GM18951 (cell line): ENCODE data around the gene BAHCC1.

Experiments used
- POLR2A ChIP-seq: IDR thresholded peaks from 4 replicates; pipeline ENCODE4 v1.6.1; 2011; ENCODE audit warnings: mild to moderate bottlenecking; ENCODE audit not compliant: insufficient read length, insufficient read depth; ENCODE audit errors: extremely low read depth
- in situ Hi-C: fragments of 300-500 bp; cut with MboI; formaldehyde crosslinking; loops from one replicate; pipeline ENCODE4 v1.12.0; 2022; ENCODE audit warnings: low sequenced_read_pairs, mixed read lengths, inconsistent platforms; ENCODE audit not compliant: unreplicated experiment

Gene BAHCC1

DNA sequence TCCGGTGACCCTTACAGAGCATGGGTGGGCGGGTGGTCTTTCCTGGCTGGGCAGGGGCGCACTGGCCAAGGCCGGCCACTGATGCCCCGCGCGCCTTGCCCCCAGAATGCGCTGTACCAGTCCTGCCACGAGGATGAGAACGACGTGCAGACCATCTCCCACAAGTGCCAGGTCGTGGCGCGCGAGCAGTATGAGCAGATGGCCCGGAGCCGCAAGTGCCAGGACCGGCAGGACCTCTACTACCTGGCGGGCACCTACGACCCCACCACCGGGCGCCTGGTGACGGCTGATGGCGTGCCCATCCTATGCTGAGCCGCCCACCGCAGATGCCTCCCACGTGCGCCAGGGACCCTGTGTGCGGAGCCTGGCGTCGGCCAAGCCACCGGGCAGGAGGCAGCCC is 68.2 kb downstream of the BAHCC1 start:
- no peak for TF ChIP-seq POLR2A
- in situ Hi-C loops = no loop called here

DNA sequence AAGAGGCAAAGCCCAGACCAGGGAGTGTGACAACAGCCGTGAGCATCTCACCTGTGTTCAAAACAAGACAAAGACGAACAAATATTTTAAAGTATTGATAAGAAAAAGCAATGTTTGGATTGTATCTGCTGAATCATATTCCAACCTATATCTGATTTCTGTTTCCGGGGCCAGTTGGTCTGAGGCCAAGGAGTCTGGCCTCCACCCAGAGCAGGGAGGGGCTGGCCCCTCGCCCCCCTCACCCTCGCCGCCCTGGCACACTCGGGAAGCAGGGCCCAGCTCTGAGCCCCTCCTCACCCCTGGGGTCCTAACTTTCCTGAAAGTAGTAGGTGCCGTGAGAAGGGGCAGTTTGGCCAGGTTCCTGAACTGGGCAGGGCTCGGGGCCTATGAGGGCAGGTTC is 69.3 kb downstream of the BAHCC1 start:
- TF ChIP-seq POLR2A = no peak
- in situ Hi-C loops = no loop called here

- in situ Hi-C loops = no loop called here
- TF ChIP-seq POLR2A = no peak
These were observed 70.7 kb downstream of the BAHCC1 start for GRCh38 chr17:81465910-81466309.

DNA sequence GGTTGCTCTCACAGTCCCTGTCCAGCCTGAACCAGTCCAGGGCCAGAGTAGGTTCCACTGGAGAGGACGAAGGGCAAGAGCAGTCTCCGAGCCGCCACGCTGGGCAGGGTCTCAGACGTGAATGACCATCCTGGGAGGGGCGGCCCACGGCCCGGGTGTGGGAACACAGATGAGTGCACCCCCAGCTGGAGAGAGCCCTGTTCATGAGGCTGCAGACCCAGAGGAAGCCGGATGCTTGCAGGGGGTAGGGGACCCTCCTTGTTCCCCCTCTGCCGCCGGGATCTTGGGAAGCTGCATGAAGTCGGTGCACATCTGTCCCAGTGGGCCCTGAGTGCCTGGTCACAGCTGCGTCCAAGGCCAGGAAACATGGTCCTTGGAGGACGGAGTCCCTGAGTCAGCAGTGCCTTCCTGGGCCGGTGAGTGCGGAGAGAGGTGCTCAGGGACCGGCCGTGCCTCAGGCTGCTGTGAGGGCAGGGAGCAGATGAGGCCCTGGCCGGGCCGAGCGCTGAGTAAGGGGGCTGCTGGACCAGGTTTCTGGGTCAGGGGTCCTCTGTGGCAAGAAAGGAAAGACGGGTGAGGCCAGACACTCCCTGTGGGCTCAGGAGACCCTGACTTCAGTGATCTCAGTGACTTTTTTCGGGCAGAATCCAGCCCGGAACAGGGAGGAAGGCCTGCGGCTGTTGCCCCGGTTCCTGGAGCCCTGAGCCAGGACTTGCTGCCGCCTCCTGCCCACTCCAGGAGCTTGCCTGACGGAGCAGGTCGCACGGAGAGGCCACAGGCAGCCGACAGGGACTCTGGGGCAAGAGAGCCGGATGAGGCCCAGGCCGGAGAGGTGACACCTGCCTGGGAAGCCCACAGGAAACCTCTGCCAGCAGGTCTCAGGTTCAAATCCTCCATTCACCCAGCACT is 71.6 kb downstream of the BAHCC1 start:
- no peak for TF ChIP-seq POLR2A
- in situ Hi-C loops = no loop called here

DNA sequence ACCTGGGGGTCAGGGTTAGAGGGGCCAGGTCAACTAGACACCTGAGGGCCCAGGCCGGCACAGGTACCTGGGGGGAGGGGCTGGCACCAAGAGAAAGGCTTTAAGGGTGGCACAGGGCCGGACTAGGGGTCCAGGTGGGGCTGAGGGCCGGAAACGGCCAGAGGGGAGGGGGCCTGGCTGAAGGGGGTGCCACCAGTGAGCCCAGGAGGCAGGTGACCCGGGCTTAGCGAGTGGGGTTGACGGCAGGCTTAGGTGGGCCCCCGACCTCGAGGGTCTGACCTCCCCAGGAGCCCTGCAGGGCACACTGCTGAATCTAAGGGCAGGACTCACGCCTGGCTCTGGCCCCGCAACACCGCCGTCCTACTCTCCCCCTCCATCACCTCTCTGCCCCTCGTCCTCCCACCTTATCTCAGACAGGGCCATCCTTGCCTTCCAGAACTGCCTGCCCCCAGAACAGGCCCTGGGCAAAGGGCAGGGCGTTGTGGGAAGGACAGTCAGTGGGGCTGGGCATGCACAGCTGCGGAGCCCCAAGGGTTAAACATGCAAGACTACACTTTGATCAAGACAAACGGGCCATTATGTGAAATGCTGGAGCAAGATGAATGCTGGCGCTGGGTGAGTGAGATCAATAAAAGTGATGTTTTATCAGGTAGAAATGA is 73.0 kb downstream of the BAHCC1 start:
- in situ Hi-C loops = no loop called here
- no peak for TF ChIP-seq POLR2A

- in situ Hi-C loops = no loop called here
- TF ChIP-seq POLR2A = no peak
These were observed 73.5 kb downstream of the BAHCC1 start for GRCh38 chr17:81468770-81469121.

DNA sequence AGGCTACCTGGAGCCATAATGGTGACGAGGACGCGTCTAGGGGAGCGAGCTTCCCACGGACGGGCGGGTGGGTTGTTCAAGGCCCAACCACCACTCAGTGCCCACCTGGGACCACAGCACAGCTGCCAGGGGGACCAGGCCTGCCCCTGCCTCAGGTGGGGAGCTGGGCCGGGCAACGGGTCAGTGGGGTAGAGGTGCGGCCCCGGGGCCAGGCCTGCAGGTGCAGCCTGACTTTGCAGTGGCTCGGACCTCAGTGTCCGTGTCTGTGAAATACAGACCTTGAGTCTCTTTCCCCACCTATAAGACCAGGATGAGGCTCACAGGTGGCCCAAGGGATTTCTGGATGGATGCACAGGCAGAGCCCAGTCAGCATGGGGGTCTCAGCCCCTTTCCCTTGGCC is 74.0 kb downstream of the BAHCC1 start:
- in situ Hi-C loops = no loop called here
- TF ChIP-seq POLR2A = no peak

DNA sequence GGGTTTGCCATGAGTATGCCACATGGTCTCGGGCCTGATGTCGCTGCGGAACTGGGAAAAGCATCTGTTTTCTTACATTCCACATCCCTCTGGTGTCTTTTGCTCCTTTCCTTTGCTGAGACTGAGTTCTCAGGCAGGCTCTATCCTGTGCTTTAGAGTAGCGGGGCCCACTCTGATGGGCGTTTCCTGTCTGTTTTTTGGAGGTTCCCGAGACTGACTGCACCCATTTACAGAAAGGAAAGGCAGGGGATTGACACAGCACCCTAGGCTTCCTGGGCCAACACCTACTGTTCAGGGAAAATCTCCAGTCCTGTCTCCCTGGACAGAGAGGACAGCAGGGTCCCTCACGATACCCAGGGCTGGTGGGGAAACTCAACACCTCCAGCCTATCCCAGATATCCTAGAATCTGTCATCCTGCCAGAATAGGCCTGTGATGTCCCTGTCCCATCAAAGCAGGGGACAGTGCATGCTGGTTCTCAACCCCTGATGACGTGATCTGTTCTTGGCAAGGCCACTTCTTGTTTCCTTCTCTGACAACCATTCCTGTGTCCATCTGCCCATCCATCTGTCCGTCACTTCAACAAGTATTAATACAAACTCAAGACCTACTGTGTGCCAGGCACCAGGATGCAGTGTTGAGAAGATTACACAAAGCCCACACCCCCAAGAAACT is 75.2 kb downstream of the BAHCC1 start:
- in situ Hi-C loops = no loop called here
- TF ChIP-seq POLR2A = no peak

DNA sequence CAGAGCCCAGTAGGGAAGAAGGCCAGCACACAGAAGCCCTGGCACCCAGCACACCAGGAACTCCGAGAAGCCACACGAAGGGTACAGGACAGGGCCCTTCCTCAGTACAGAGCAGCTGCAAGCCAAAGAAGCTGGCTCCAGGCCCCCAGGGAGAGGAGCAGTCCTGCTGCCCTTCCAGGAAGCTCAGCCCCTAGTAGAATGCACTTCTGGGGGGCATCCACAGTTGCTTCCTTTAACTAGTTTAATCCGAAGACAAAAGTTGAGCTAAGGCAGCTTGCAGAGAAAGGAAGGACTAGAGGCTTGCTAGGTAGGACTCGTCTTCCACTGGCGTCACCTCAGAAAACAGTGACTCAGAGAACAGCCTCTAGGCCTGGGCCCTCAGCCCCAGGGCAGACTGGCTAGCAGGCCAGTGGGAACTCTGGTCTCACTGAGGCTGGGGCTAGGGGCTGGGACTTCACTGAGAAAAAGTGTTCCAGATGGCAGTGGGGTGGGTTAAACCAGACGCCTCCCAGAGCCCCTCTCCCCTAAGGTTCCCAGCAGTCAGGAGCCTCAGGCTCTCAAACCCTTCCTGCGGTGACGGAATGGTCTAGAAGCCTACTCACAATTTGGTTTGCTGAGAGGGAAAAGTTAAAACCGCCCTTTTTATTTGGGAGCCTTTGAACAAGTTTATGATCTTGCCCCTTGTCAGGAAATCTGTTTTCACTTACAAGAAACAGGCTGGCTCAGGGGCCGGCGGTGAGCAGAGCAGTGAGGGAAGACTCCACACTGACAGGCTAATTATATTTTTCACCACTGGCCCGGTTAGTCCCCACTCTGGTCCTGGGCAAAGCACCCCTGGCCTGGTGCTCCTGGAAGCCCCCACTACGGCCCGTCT is 75.9 kb downstream of the BAHCC1 start:
- TF ChIP-seq POLR2A = no peak
- in situ Hi-C loops = no loop called here

GRCh38 chr17:81471818-81472456 is 76.7 kb downstream of the BAHCC1 start:
- in situ Hi-C loops = no loop called here
- TF ChIP-seq POLR2A = no peak

GRCh38 chr17:81473019-81473418 is 77.8 kb downstream of the BAHCC1 start:
- in situ Hi-C loops = no loop called here
- no peak for TF ChIP-seq POLR2A

DNA sequence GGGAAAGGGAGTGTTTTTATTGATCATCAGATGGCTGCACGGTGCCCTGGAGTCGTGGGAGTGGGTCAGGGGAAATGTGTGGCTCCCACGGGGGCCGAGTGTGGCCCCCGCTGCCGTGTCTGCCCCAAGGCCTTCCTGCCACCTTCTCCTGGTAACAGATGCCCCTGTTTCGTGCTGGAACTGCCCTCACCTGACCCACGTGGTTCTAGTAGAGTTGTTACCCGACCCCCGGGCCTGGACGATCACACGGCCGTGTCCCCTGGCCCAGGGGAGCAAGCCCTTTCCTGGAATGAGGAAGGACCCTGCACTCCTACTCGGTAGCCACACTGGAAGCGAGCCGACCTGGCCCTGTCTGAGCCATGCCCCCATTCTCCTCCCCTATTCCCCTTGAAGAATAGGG is 79.7 kb downstream of the BAHCC1 start:
- in situ Hi-C loops = no loop called here
- TF ChIP-seq POLR2A = no peak
